ENCODE data around the gene RHOF. TPM values are rescaled to one million over a fixed set of nuclear protein-coding genes. Genes with fewer than 3 reads are reported as not detected.
"Not testable (repeated sequence)": the region's sequence is repeated elsewhere in the genome, so short reads cannot be mapped to it uniquely, and the experiment has no call there.

RHOF gene
- total RNA-seq, 1 donor from 2014 or later = 25.5 TPM

GRCh38 chr12:121767525-121768016 is 25.9 kb downstream of the RHOF start:
- no peaks in the 10 kb centered on the region for H3K9me3 Mint-ChIP-seq
- no peak for DNase-seq (ENCODE audit: low read depth, low spot score)
- no peaks in the 10 kb centered on the region for H3K27me3 Mint-ChIP-seq (ENCODE audit: low read depth)
- H3K4me1 Mint-ChIP-seq = peaks cover 3% of the 10 kb centered on the region
- TF ChIP-seq CTCF (conservative IDR thresholded peaks at IDR 0.05) = no peak
- H3K4me3 Mint-ChIP-seq = no peak overlapping the region
- no peaks in the 10 kb centered on the region for H3K36me3 Mint-ChIP-seq (ENCODE audit: low read depth)
- peak overlapping the region; percentile 78 for H3K27ac Mint-ChIP-seq (ENCODE audit: unreplicated experiment)

DNA sequence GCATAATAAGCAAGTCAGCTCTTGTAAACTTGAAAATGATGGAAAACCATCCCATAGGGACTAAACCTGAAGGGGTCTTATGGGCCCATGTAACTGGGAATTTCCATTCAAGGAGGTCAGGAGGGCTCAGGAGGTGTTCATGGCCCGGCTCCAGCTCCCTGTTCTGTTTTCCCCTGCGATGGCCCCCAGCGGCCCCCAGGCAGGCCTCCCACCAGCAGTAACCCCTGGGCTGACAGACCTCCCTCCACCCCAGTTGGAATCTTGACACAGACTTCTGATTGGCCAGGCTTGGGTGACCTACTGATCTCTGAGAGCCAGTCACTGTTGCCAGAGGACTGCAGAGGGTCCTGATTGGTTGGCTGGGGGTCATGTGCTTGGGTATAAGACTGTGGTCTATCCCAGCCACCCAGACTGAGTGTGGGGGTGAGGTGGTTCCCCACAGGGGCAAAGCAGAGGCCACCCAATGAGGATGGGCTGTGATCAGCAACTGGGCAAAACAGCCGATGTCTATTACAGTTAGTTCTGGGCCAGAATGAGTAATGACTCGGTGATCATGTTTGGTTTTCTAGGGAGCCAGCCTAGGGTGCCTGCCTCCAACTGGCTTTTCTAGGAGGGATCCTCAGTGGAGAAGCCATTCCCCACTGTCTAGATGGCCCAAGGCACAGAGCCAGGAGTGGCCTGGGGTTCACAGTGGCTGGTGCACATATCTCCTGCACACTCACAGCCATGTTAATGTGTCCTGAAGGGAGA is 27.0 kb downstream of the RHOF start:
- Mint-ChIP-seq H3K27me3 (ENCODE audit: low read depth) (no peaks in the 10 kb centered on the region), H3K4me3 (no peak overlapping the region), H3K27ac (ENCODE audit: unreplicated experiment) (peak overlapping the region; percentile 43), H3K9me3 (no peaks in the 10 kb centered on the region), H3K4me1 (peaks cover 14% of the 10 kb centered on the region), H3K36me3 (ENCODE audit: low read depth) (peaks cover 3% of the 10 kb centered on the region)
- no peak for DNase-seq (ENCODE audit: low read depth, low spot score)
- no peak for TF ChIP-seq CTCF (conservative IDR thresholded peaks at IDR 0.05)

GRCh38 chr12:121765573-121765972 is 27.9 kb downstream of the RHOF start:
- TF ChIP-seq CTCF (conservative IDR thresholded peaks at IDR 0.05) = no peak
- no peaks in the 10 kb centered on the region for H3K9me3 Mint-ChIP-seq
- H3K27me3 Mint-ChIP-seq (ENCODE audit: low read depth) = no peaks in the 10 kb centered on the region
- no peak overlapping the region for H3K27ac Mint-ChIP-seq (ENCODE audit: unreplicated experiment)
- H3K4me3 Mint-ChIP-seq = no peak overlapping the region
- no peak for DNase-seq (ENCODE audit: low read depth, low spot score)
- peaks cover 15% of the 10 kb centered on the region for H3K4me1 Mint-ChIP-seq
- peaks cover 3% of the 10 kb centered on the region for H3K36me3 Mint-ChIP-seq (ENCODE audit: low read depth)

DNA sequence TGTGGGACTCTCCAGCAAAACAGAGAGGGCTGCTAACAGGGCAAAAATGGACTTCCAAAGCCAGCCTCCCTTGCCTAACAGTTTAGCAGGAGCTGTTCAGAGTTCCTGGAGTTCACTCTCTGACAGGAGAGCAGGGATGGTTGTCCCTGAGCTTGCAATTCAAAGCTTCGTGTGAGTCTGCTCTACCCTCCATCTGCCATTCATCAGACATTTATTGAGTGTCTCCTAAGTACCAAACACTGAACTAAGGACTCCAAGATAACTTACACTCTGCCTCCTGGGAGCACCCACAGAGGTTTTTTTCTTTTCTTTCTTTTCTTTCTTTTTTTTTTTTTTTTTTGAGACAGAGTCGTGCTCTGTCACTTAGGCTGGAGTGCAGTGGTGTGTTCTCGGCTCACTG is 28.7 kb downstream of the RHOF start:
- no peak for DNase-seq (ENCODE audit: low read depth, low spot score)
- H3K4me3 Mint-ChIP-seq = no peak overlapping the region
- H3K36me3 Mint-ChIP-seq (ENCODE audit: low read depth) = peaks cover 3% of the 10 kb centered on the region
- no peaks in the 10 kb centered on the region for H3K9me3 Mint-ChIP-seq
- peaks cover 14% of the 10 kb centered on the region for H3K4me1 Mint-ChIP-seq
- no peak for TF ChIP-seq CTCF (conservative IDR thresholded peaks at IDR 0.05)
- H3K27ac Mint-ChIP-seq (ENCODE audit: unreplicated experiment) = no peak overlapping the region
- H3K27me3 Mint-ChIP-seq (ENCODE audit: low read depth) = no peaks in the 10 kb centered on the region

- Mint-ChIP-seq H3K27ac (ENCODE audit: unreplicated experiment) (no peak overlapping the region), H3K36me3 (ENCODE audit: low read depth) (peaks cover 3% of the 10 kb centered on the region), H3K9me3 (no peaks in the 10 kb centered on the region), H3K27me3 (ENCODE audit: low read depth) (no peaks in the 10 kb centered on the region), H3K4me3 (no peak overlapping the region), H3K4me1 (peaks cover 11% of the 10 kb centered on the region)
- no peak for TF ChIP-seq CTCF (conservative IDR thresholded peaks at IDR 0.05)
- no peak for DNase-seq (ENCODE audit: low read depth, low spot score)
These were observed 31.2 kb downstream of the RHOF start for GRCh38 chr12:121762269-121762668.

GRCh38 chr12:121758536-121758935 is 35.0 kb downstream of the RHOF start:
- peaks cover 15% of the 10 kb centered on the region for H3K4me1 Mint-ChIP-seq
- H3K4me3 Mint-ChIP-seq; H3K36me3 Mint-ChIP-seq (ENCODE audit: low read depth); H3K27ac Mint-ChIP-seq (ENCODE audit: unreplicated experiment); H3K9me3 Mint-ChIP-seq; DNase-seq (ENCODE audit: low read depth, low spot score); H3K27me3 Mint-ChIP-seq (ENCODE audit: low read depth): not testable (repeated sequence)
